Breast epithelium (tissue), 4 donors: ENCODE results near the gene COL11A1. TPM values are rescaled to one million over a fixed set of nuclear protein-coding genes. Genes with fewer than 3 reads are reported as not detected.

Experiments
- DNase-seq, 2 donors: peaks; one replicate each; pipeline ENCODE4 v3.0.0-alpha.2; 2019; ENCODE audit warnings: low spot score in 2 of 2
- H3K27ac ChIP-seq, 2 donors: fragments of 200-600 bp; sonication (generic) in 1 of 2; one replicate each; pipeline ENCODE4 v1.5.1; 2016 to 2019; ENCODE audit warnings: mild to moderate bottlenecking in 1 of 2
- H3K27me3 ChIP-seq, 2 donors: fragments of 200-600 bp; sonication (generic) in 1 of 2; one replicate each; pipeline versions ENCODE4 v1.5.1 to v1.6.0; 2017 to 2019; ENCODE audit warnings: control low read depth in 1 of 2, mild to moderate bottlenecking in 1 of 2
- H3K36me3 ChIP-seq: fragments of 200-600 bp; one replicate; pipeline ENCODE4 v1.5.1; 2019
- H3K4me1 ChIP-seq, 2 donors: fragments of 200-600 bp; sonication (generic); one replicate each; pipeline ENCODE4 v1.5.1; 2016 to 2019; ENCODE audit warnings: control low read depth in 1 of 2
- H3K4me3 ChIP-seq, 3 donors: fragments of 200-600 bp; sonication (generic); 1 replicate in 2 of 3; 2 replicates in 1 of 3; pipeline ENCODE4 v1.5.1; 2016 to 2019; ENCODE audit warnings: mild to moderate bottlenecking in 3 of 3, moderate library complexity in 2 of 3
- H3K9me3 ChIP-seq, 2 donors: fragments of 200-600 bp; sonication (generic) in 1 of 2; one replicate each; pipeline ENCODE4 v1.5.1; 2016 to 2019; ENCODE audit warnings: control low read depth in 1 of 2
- POLR2A ChIP-seq: fragments of 450-650 bp; IDR thresholded peaks from one replicate; pipeline ENCODE4 v1.6.1; 2016; ENCODE audit warnings: antibody characterized with exemption, mild to moderate bottlenecking, moderate library complexity
- POLR2AphosphoS5 ChIP-seq, 3 donors: sonication (generic); formaldehyde crosslinking; IDR thresholded peaks; one replicate each; pipeline ENCODE4 v1.6.1; 2017; ENCODE audit warnings: antibody characterized with exemption in 3 of 3
- intact Hi-C: fragments of 100-400 bp; cut with DNase I; formaldehyde crosslinking; loops from one replicate; pipeline ENCODE4 v1.15.1; 2023; ENCODE audit warnings: low total_unique reads
- total RNA-seq, 3 donors: library from RNA; depleted of rRNA; stranded (reverse); fragments of >200 nt; gene quantifications; one replicate each; pipeline ENCODE4 v1.1.0, GENCODE V29; 2016
- TF ChIP-seq, protein P1 (sequence below), 3 donors: fragments of 450-650 bp; IDR thresholded peaks; one replicate each; pipeline ENCODE4 v1.5.1; 2016 to 2017; ENCODE audit warnings: antibody characterized with exemption in 3 of 3, mild to moderate bottlenecking in 3 of 3, moderate library complexity in 3 of 3

Gene COL11A1
- total RNA-seq, 3 donors from 2014 or later: 0.48 to 0.98 (median 0.88) TPM

DNA sequence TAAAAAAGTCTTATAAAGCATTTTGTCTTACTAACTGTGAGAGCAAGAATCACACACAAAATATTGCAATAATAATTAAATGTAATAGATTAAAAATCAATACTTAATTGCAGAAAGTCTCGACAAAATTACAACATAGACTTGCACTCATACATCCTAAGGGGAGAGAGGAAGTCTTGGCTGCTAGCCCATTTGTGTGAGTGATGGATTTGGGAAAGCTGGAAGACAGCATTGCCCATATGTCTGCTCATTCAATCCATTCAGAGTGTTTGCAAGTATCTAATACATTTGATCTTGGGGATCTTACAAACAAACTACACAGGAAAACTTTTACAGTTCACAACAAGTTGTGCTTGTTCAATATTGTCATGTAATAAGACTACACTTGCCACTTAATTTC lies 140.5 kb downstream of the COL11A1 start:
- no peak overlapping the region for H3K4me3 ChIP-seq
- DNase-seq: no peak
- H3K36me3 ChIP-seq: no peaks in the 10 kb centered on the region
- no peaks in the 10 kb centered on the region for H3K4me1 ChIP-seq
- intact Hi-C loops: no loop called here
- TF ChIP-seq POLR2AphosphoS5 (IDR thresholded peaks at IDR 0.05) (no peak), POLR2A (no peak)
- TF ChIP-seq, protein P1, sequence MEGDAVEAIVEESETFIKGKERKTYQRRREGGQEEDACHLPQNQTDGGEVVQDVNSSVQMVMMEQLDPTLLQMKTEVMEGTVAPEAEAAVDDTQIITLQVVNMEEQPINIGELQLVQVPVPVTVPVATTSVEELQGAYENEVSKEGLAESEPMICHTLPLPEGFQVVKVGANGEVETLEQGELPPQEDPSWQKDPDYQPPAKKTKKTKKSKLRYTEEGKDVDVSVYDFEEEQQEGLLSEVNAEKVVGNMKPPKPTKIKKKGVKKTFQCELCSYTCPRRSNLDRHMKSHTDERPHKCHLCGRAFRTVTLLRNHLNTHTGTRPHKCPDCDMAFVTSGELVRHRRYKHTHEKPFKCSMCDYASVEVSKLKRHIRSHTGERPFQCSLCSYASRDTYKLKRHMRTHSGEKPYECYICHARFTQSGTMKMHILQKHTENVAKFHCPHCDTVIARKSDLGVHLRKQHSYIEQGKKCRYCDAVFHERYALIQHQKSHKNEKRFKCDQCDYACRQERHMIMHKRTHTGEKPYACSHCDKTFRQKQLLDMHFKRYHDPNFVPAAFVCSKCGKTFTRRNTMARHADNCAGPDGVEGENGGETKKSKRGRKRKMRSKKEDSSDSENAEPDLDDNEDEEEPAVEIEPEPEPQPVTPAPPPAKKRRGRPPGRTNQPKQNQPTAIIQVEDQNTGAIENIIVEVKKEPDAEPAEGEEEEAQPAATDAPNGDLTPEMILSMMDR (IDR thresholded peaks at IDR 0.05): no peak
- H3K9me3 ChIP-seq: no peaks in the 10 kb centered on the region
- H3K27me3 ChIP-seq: no peaks in the 10 kb centered on the region
- H3K27ac ChIP-seq: no peak overlapping the region

DNA sequence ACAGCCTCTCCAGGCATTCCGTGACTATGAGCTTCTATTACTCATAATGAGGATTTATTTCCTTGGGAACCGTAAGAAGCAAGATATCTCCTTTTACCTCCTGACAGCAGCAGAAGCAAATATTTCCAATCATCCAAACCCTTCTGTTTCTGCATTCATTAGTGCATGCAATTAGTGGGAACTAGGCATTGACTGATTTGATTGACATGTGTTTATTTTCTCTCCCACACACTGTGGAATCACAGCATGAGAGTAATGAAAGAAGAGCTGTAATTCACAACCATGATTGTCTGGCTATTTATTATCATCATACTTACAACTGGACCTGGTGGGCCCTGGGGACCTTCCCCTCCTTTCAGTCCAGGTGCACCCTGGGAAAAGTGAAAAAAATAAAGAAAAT lies 146.8 kb downstream of the COL11A1 start:
- TF ChIP-seq, protein P1 (IDR thresholded peaks at IDR 0.05): no peak
- no peak for TF ChIP-seq POLR2A
- TF ChIP-seq POLR2AphosphoS5 (IDR thresholded peaks at IDR 0.05): no peak
- intact Hi-C loops: no loop called here
- no peaks in the 10 kb centered on the region for H3K4me1 ChIP-seq
- H3K36me3 ChIP-seq: no peaks in the 10 kb centered on the region
- no peak overlapping the region for H3K4me3 ChIP-seq
- no peak overlapping the region for H3K27ac ChIP-seq
- DNase-seq: no peak
- no peaks in the 10 kb centered on the region for H3K9me3 ChIP-seq
- H3K27me3 ChIP-seq: no peaks in the 10 kb centered on the region

DNA sequence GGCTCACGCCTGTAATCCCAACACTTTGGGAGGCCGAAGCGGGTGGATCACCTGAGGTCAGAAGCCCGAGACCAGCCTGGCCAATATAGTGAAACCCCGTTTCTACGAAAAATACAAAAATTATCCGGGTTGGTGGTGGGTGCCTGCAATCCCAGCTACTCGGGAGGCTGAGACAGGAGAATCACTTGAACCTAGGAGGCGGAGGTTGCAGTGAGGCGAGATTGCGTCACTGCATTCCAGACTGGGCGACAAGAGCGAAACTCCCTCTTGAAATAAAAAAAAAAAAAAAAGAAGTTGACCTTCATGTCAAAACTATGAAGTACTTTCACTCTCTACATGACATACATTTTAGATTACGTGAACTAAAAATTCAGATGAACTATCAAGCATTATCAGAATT lies 153.7 kb downstream of the COL11A1 start:
- H3K36me3 ChIP-seq: no peaks in the 10 kb centered on the region
- no peak overlapping the region for H3K4me3 ChIP-seq
- no peak overlapping the region for H3K27ac ChIP-seq
- no peaks in the 10 kb centered on the region for H3K9me3 ChIP-seq
- H3K27me3 ChIP-seq: no peaks in the 10 kb centered on the region
- intact Hi-C loops: no loop called here
- no peak for DNase-seq
- H3K4me1 ChIP-seq: no peaks in the 10 kb centered on the region
- TF ChIP-seq POLR2A: no peak
- TF ChIP-seq, protein P1 (IDR thresholded peaks at IDR 0.05): no peak
- TF ChIP-seq POLR2AphosphoS5 (IDR thresholded peaks at IDR 0.05): no peak

DNA sequence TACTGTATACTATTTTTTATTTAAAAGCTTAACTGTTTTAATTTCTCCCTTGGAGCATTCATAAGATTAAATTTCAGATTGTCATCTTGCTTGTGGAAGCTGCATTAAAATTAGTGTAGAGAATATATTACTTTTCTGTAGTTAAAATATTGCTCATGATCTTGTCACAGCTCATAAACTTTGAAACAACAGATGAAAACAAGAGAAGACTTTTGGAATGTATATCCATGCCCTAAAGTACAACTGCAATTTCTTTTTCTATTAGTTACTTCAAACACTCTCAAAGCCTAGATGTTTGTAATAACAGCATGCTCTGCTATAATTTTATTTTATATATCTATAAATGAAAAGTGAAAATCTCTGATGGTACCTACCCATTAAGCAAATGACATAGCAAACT lies 155.9 kb downstream of the COL11A1 start:
- Histone ChIP-seq H3K27ac (no peak overlapping the region), H3K9me3 (no peaks in the 10 kb centered on the region), H3K36me3 (no peaks in the 10 kb centered on the region), H3K27me3 (no peaks in the 10 kb centered on the region), H3K4me3 (no peak overlapping the region), H3K4me1 (no peaks in the 10 kb centered on the region)
- TF ChIP-seq, protein P1 (IDR thresholded peaks at IDR 0.05): no peak
- TF ChIP-seq POLR2AphosphoS5 (IDR thresholded peaks at IDR 0.05) (no peak), POLR2A (no peak)
- DNase-seq: no peak
- intact Hi-C loops: no loop called here

DNA sequence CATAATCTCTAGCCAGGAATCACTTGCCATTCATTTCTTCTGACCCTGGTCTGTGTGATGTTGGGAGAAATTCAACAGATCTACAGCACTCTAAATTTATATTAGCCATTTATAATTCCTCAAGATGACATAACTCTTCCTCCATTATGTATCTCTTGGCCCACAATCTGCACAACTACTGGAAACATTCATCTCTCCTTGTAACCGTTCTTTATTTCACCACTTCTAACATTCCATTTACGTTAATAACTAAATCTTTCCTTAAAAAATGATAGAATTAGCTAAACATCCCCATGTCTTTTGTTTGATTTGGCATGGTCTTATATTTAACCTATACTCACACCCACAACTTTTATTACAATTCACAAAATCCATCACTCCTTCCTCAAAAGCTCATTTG lies 166.0 kb downstream of the COL11A1 start:
- no peaks in the 10 kb centered on the region for H3K9me3 ChIP-seq
- H3K4me1 ChIP-seq: no peaks in the 10 kb centered on the region
- intact Hi-C loops: no loop called here
- no peak overlapping the region for H3K27ac ChIP-seq
- TF ChIP-seq, protein P1 (IDR thresholded peaks at IDR 0.05): no peak
- TF ChIP-seq POLR2A (no peak), POLR2AphosphoS5 (IDR thresholded peaks at IDR 0.05) (no peak)
- no peaks in the 10 kb centered on the region for H3K36me3 ChIP-seq
- H3K27me3 ChIP-seq: no peaks in the 10 kb centered on the region
- DNase-seq: no peak
- H3K4me3 ChIP-seq: no peak overlapping the region
